GM21528 (cell line): ENCODE measurements around the gene MTX1.
"Not testable (repeated sequence)": the region's sequence is repeated elsewhere in the genome, so short reads cannot be mapped to it uniquely, and the experiment has no call there.

Experiments used
- ATAC-seq: cut with Tn5 transposase; IDR thresholded peaks from one replicate; pipeline ENCODE4 v1.9.1; 2021; ENCODE audit warnings: mild to moderate bottlenecking, moderate library complexity; ENCODE audit not compliant: unreplicated experiment, low FRiP score

The MTX1 gene

GRCh38 chr1:155205969-155206593 is 2.4 kb upstream of the MTX1 start:
- ATAC-seq = no peak

GRCh38 chr1:155206891-155207805 is 1.3 kb upstream of the MTX1 start:
- ATAC-seq = no peak

GRCh38 chr1:155207806-155208540 is 522 bp upstream of the MTX1 start, which contains the start of gene THBS3:
Gene THBS3, minus strand, starts transcription at chr1:155207897. Its CDS starts 21 bp downstream, at chr1:155207876.
- ATAC-seq = no peak

GRCh38 chr1:155209312-155209721 is 822 bp downstream of the MTX1 start:
- ATAC-seq = no peak

- ATAC-seq = no peak
These were observed 2.0 kb downstream of the MTX1 start for GRCh38 chr1:155210314-155211104.

GRCh38 chr1:155211381-155212050 is 3.0 kb downstream of the MTX1 start:
- not testable (repeated sequence) for ATAC-seq

GRCh38 chr1:155212051-155212440 is 3.6 kb downstream of the MTX1 start:
- not testable (repeated sequence) for ATAC-seq

- ATAC-seq = not testable (repeated sequence)
These were observed 6.2 kb downstream of the MTX1 start for GRCh38 chr1:155214702-155215101.

GRCh38 chr1:155218854-155219591 is 10.5 kb downstream of the MTX1 start:
- no peak for ATAC-seq

GRCh38 chr1:155219592-155220031 is 11.1 kb downstream of the MTX1 start:
- ATAC-seq = no peak

- ATAC-seq = not testable (repeated sequence)
These were observed 11.9 kb downstream of the MTX1 start for GRCh38 chr1:155220211-155220965.

- no peak for ATAC-seq
These were observed 14.6 kb downstream of the MTX1 start for GRCh38 chr1:155223047-155223446.

- ATAC-seq = not testable (repeated sequence)
These were observed 16.9 kb downstream of the MTX1 start for GRCh38 chr1:155225404-155225759.

GRCh38 chr1:155226188-155226909 is 17.9 kb downstream of the MTX1 start:
- no peak for ATAC-seq

GRCh38 chr1:155226910-155227260 is 18.4 kb downstream of the MTX1 start:
- ATAC-seq = no peak

- peak; percentile 89 for ATAC-seq
These were observed 19.0 kb downstream of the MTX1 start for GRCh38 chr1:155227261-155228095.

- no peak for ATAC-seq
These were observed 19.6 kb downstream of the MTX1 start for GRCh38 chr1:155228096-155228427.
